HG02885 (cell line): ENCODE data around the gene PDHX.
A peak's percentile ranks its signal among the peaks of the same experiment; 100 is the strongest.

Experiments
- ATAC-seq: cut with Tn5 transposase; IDR thresholded peaks from one replicate; pipeline ENCODE4 v1.9.1; 2021; ENCODE audit warnings: mild to moderate bottlenecking; ENCODE audit not compliant: unreplicated experiment, poor library complexity

The PDHX gene

GRCh38 chr11:35041070-35041554, 124.7 kb downstream of the PDHX start:
- ATAC-seq = no peak

- ATAC-seq = no peak
These were observed 125.8 kb downstream of the PDHX start for GRCh38 chr11:35042224-35042623.

- ATAC-seq = no peak
These were observed 126.5 kb downstream of the PDHX start for GRCh38 chr11:35042913-35043312.

- no peak for ATAC-seq
These were observed 127.5 kb downstream of the PDHX start for GRCh38 chr11:35043936-35044335.

- ATAC-seq = peak; percentile 30
These were observed 128.9 kb downstream of the PDHX start for GRCh38 chr11:35045236-35045820.
